K562 (cell line): ENCODE measurements around the gene DGCR2. TPM values are rescaled to one million over a fixed set of nuclear protein-coding genes. Genes with fewer than 3 reads are reported as not detected.

Experiments
- ATF3 ChIP-seq, 2 experiments: fragments of 450-650 bp in 1 of 2; sonication (generic) in 1 of 2; formaldehyde crosslinking in 1 of 2; IDR thresholded peaks in 1 of 2; conservative IDR thresholded peaks in 1 of 2; 2 replicates each; pipeline versions ENCODE4 v1.6.1 to v1.8.1; 2016 to 2023; ENCODE audit warnings: mild to moderate bottlenecking in 2 of 2, moderate library complexity in 2 of 2, inconsistent platforms in 1 of 2, missing genetic modification reagents in 1 of 2
- BRD9 ChIP-seq: fragments of 450-650 bp; IDR thresholded peaks from 2 replicates; pipeline ENCODE4 v1.6.1; 2018; ENCODE audit warnings: low read depth; ENCODE audit not compliant: partially characterized antibody
- CHCHD3 ChIP-seq: fragments of 250-450 bp; sonication (Bioruptor Pico); IDR thresholded peaks from 2 replicates; pipeline ENCODE4 v2.1.2; 2022; ENCODE audit warnings: mild to moderate bottlenecking
- E2F3 ChIP-seq: fragments of 250-450 bp; sonication (Bioruptor Pico); IDR thresholded peaks from 2 replicates; pipeline ENCODE4 v1.4.0; 2020; ENCODE audit warnings: mild to moderate bottlenecking
- FOXA1 ChIP-seq: fragments of 450-650 bp; IDR thresholded peaks from 2 replicates; pipeline ENCODE4 v1.6.1; 2016; ENCODE audit warnings: mild to moderate bottlenecking, borderline replicate concordance
- GATA2 ChIP-seq: sonication (generic); formaldehyde crosslinking; IDR thresholded peaks from 2 replicates; pipeline ENCODE4 v1.4.0; 2020; ENCODE audit warnings: mild to moderate bottlenecking, missing genetic modification reagents
- HDAC8 ChIP-seq: fragments of 450-650 bp; IDR thresholded peaks from 2 replicates; pipeline ENCODE4 v1.6.1; 2016; ENCODE audit warnings: mild to moderate bottlenecking, missing genetic modification characterization, moderate library complexity, missing compliant biosample characterization
- HLTF ChIP-seq: fragments of 450-650 bp; IDR thresholded peaks from 2 replicates; pipeline ENCODE4 v1.6.1; 2016
- ILK ChIP-seq: fragments of 450-650 bp; IDR thresholded peaks from 2 replicates; pipeline ENCODE4 v1.6.1; 2016; ENCODE audit warnings: missing genetic modification characterization, low read depth, mild to moderate bottlenecking, missing compliant biosample characterization, moderate library complexity, borderline replicate concordance
- KDM5B ChIP-seq: fragments of 200-600 bp; sonication (generic); IDR thresholded peaks from 2 replicates; pipeline ENCODE4 v1.6.1; 2012; ENCODE audit warnings: low read depth, mild to moderate bottlenecking, moderate library complexity, low read length, control low read depth, inconsistent platforms; ENCODE audit not compliant: insufficient replicate concordance
- MECOM ChIP-seq: fragments of 250-450 bp; sonication (Bioruptor Pico); IDR thresholded peaks from 2 replicates; pipeline ENCODE4 v1.8.0; 2022; ENCODE audit warnings: inconsistent platforms
- PCBP2 ChIP-seq: fragments of 200-400 bp; formaldehyde crosslinking; IDR thresholded peaks from 2 replicates; pipeline ENCODE4 v1.6.1; 2018; ENCODE audit warnings: low read length, low read depth, mild to moderate bottlenecking, moderate library complexity; ENCODE audit not compliant: poor library complexity, severe bottlenecking
- POU5F1 ChIP-seq: fragments of 150-350 bp; IDR thresholded peaks from 2 replicates; pipeline ENCODE4 v1.6.1; 2014; ENCODE audit warnings: borderline replicate concordance, low read length, low read depth, mild to moderate bottlenecking; ENCODE audit not compliant: partially characterized antibody
- SMARCE1 ChIP-seq: fragments of 450-650 bp; IDR thresholded peaks from 2 replicates; pipeline ENCODE4 v1.7.1; 2016; ENCODE audit warnings: mild to moderate bottlenecking
- STAT5B ChIP-seq: fragments of 250-450 bp; sonication (Bioruptor Pico); IDR thresholded peaks from 2 replicates; pipeline ENCODE4 v1.8.0; 2021; ENCODE audit warnings: mild to moderate bottlenecking, inconsistent platforms
- TARDBP ChIP-seq: fragments of 450-650 bp; IDR thresholded peaks from 2 replicates; pipeline ENCODE4 v1.6.1; 2016
- TCF3 ChIP-seq: sonication (generic); formaldehyde crosslinking; IDR thresholded peaks from 2 replicates; pipeline ENCODE4 v1.4.0; 2020; ENCODE audit warnings: mild to moderate bottlenecking, missing genetic modification reagents
- TCF7L2 ChIP-seq: fragments of 150-350 bp; IDR thresholded peaks from 2 replicates; pipeline ENCODE4 v1.6.1; 2016; ENCODE audit warnings: low read depth, mild to moderate bottlenecking, low read length, moderate library complexity
- U2AF2 ChIP-seq: fragments of 200-400 bp; formaldehyde crosslinking; optimal IDR thresholded peaks from 2 replicates; pipeline ENCODE3; 2017; ENCODE audit warnings: low read depth, mild to moderate bottlenecking, low read length
- ZNF586 ChIP-seq: fragments of 450-650 bp; formaldehyde crosslinking; conservative IDR thresholded peaks from 2 replicates; pipeline ENCODE4 v1.4.0; 2020; ENCODE audit warnings: mild to moderate bottlenecking, moderate library complexity
- ZNF764 ChIP-seq: fragments of 250-450 bp; sonication (Bioruptor Pico); IDR thresholded peaks from 2 replicates; pipeline ENCODE4 v1.4.0; 2020; ENCODE audit warnings: low read depth, mild to moderate bottlenecking, moderate library complexity
- ZNF77 ChIP-seq: fragments of 250-450 bp; sonication (Bioruptor Pico); IDR thresholded peaks from 2 replicates; pipeline ENCODE4 v1.5.0; 2020
- polyA plus RNA-seq, 8 experiments: library from polyadenylated mRNA; depleted of rRNA in 4 of 8; stranded (reverse) in 5 of 8; unstranded in 3 of 8; fragments of >200 nt; fragmentation: Nextera tagmentation in 2 of 8; fragmentation: Illumina TruSeq in 1 of 8; extraction: Ambion mirVana in 2 of 8; extraction: Trizol in 1 of 8; gene quantifications; 2 replicates each; pipeline versions ENCODE4 v1.2.1 to v1.2.3, GENCODE V29; 2011 to 2014; ENCODE audit warnings: inconsistent platforms in 1 of 8, missing spikeins in 1 of 8
- total RNA-seq, 7 experiments: library from RNA; depleted of rRNA in 6 of 7; stranded (reverse); fragments of >200 nt in 6 of 7; fragmentation: Illumina TruSeq in 2 of 7; extraction: Trizol in 2 of 7; gene quantifications; 2 replicates each; pipeline versions ENCODE4 v1.2.1 to v1.2.3, GENCODE V29; 2011 to 2021; ENCODE audit warnings: low replicate concordance in 1 of 7
- TF ChIP-seq, protein P1 (sequence below): fragments of 450-650 bp; IDR thresholded peaks from one replicate; pipeline ENCODE4 v1.6.1; 2018; ENCODE audit warnings: mild to moderate bottlenecking, moderate library complexity; ENCODE audit not compliant: partially characterized antibody
- TF ChIP-seq, protein P2 (sequence below): fragments of 200-800 bp; sonication (Bioruptor generic); IDR thresholded peaks from 2 replicates; pipeline ENCODE4 v1.6.1; 2016; ENCODE audit warnings: missing genetic modification characterization, missing compliant biosample characterization

The DGCR2 gene
- total and polyA plus RNA-seq, 9 of the 15 experiments (the other 6 are each of a cell fraction or from before 2014, with no cell fraction given) = 0.69 to 101 (median 56.4) TPM

DNA sequence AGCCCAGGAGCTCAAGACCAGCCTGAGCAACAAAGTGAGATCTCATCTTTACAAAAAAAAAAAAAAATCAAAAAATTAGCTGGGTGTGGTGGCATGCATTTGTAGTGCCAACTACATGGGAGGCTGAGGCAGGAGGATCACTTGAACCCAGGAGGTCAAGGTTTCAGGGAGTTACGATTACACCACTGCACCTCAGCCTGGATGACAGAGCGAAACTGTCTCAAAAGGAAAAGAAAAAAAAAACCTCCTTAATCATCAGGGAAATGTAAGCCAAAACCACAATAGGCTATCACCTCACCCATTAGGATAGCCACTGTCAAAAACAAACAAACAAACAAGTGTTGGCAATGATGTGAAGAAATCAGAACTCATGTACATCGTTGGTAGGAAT, 13.4 kb downstream of the DGCR2 start (continued):
- 0 out of 2 replicates have a peak, but pooled peaks have one; percentile 54 for TF ChIP-seq STAT5B (CRISPR knock-in tag)
- no peak for TF ChIP-seq ZNF764 (CRISPR knock-in tag)
- TF ChIP-seq, protein P1, sequence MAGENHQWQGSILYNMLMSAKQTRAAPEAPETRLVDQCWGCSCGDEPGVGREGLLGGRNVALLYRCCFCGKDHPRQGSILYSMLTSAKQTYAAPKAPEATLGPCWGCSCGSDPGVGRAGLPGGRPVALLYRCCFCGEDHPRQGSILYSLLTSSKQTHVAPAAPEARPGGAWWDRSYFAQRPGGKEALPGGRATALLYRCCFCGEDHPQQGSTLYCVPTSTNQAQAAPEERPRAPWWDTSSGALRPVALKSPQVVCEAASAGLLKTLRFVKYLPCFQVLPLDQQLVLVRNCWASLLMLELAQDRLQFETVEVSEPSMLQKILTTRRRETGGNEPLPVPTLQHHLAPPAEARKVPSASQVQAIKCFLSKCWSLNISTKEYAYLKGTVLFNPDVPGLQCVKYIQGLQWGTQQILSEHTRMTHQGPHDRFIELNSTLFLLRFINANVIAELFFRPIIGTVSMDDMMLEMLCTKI = no peak
- 0 out of 2 replicates have a peak, but pooled peaks have one; percentile 56 for TF ChIP-seq MECOM (CRISPR knock-in tag)
- TF ChIP-seq ILK (tag) = no peak
- peak; percentile 18 for TF ChIP-seq KDM5B
- no peak; the same call in 1 of the 2 replicates for TF ChIP-seq SMARCE1
- no peak for TF ChIP-seq ATF3 (IDR thresholded peaks at IDR 0.05)
- no peak for TF ChIP-seq ATF3 (CRISPR knock-in tag; conservative IDR thresholded peaks at IDR 0.05)
- TF ChIP-seq CHCHD3 (CRISPR knock-in tag) = no peak
- no peak for TF ChIP-seq TCF3 (CRISPR knock-in tag)
- TF ChIP-seq HDAC8 = no peak
- no peak for TF ChIP-seq POU5F1
- no peak for TF ChIP-seq PCBP2
- no peak for TF ChIP-seq TARDBP
- no peak; the same call in 1 of the 2 replicates for TF ChIP-seq E2F3 (CRISPR knock-in tag)
- TF ChIP-seq ZNF77 (CRISPR knock-in tag) = no peak
- TF ChIP-seq FOXA1 = no peak
- TF ChIP-seq ZNF586 (CRISPR knock-in tag) = no peak
- TF ChIP-seq, protein P2, sequence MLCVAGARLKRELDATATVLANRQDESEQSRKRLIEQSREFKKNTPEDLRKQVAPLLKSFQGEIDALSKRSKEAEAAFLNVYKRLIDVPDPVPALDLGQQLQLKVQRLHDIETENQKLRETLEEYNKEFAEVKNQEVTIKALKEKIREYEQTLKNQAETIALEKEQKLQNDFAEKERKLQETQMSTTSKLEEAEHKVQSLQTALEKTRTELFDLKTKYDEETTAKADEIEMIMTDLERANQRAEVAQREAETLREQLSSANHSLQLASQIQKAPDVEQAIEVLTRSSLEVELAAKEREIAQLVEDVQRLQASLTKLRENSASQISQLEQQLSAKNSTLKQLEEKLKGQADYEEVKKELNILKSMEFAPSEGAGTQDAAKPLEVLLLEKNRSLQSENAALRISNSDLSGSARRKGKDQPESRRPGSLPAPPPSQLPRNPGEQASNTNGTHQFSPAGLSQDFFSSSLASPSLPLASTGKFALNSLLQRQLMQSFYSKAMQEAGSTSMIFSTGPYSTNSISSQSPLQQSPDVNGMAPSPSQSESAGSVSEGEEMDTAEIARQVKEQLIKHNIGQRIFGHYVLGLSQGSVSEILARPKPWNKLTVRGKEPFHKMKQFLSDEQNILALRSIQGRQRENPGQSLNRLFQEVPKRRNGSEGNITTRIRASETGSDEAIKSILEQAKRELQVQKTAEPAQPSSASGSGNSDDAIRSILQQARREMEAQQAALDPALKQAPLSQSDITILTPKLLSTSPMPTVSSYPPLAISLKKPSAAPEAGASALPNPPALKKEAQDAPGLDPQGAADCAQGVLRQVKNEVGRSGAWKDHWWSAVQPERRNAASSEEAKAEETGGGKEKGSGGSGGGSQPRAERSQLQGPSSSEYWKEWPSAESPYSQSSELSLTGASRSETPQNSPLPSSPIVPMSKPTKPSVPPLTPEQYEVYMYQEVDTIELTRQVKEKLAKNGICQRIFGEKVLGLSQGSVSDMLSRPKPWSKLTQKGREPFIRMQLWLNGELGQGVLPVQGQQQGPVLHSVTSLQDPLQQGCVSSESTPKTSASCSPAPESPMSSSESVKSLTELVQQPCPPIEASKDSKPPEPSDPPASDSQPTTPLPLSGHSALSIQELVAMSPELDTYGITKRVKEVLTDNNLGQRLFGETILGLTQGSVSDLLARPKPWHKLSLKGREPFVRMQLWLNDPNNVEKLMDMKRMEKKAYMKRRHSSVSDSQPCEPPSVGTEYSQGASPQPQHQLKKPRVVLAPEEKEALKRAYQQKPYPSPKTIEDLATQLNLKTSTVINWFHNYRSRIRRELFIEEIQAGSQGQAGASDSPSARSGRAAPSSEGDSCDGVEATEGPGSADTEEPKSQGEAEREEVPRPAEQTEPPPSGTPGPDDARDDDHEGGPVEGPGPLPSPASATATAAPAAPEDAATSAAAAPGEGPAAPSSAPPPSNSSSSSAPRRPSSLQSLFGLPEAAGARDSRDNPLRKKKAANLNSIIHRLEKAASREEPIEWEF (CRISPR knock-in tag) = no peak
- TF ChIP-seq GATA2 (CRISPR knock-in tag) = no peak
- TF ChIP-seq BRD9 = peak; percentile 80
- TF ChIP-seq U2AF2 = no peak
- no peak for TF ChIP-seq HLTF
- TF ChIP-seq TCF7L2 = no peak
